ENCODE data around the gene CCDC88C.

Gene CCDC88C

DNA sequence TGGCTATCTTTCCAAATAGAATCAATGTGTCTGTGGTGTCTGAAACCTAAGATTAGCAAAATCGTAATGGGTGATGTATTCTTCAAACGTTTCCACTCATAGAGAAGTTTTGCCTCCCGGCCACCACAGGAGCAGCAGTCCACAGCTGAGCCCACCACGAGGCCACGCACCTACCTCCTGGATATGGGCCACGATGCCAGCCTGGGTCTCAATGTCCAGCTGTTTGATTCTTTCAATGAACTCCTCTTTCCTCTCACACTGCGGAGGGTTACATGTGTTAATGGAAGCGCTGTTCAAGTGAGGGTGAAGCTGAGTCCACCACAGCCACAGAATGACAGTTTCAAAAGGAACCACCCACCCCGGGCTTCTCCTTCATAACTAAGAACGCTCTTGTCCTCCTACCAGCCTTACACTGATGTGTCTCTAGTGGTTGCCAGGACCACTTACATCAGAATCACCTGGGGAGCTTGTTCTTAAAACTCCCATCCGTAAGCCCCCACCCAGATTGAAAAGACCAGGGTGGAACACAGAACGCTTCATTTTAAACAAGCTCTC, 75.3 kb downstream of the CCDC88C start:
- no peak for DNase-seq

DNA sequence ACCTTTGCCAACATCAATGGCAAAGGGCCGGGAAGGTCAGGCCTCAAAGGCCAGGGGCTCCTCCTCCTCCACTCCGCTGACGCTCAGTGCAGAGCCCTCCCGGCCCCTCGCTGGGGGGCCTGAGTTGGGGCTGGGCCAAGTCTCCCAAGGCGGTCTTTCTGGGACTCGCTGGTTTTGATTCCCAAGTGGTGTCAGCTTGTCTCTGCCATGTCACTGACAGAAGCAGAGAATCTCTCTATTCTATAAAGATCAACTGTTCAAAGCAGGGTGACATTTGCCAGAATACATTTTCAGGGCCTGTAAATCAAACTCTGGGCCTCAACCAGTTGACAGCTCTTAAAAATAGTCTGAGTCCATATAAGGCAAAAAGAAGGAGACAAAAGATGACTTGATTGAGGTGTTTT, 75.9 kb downstream of the CCDC88C start:
- DNase-seq: no peak

DNA sequence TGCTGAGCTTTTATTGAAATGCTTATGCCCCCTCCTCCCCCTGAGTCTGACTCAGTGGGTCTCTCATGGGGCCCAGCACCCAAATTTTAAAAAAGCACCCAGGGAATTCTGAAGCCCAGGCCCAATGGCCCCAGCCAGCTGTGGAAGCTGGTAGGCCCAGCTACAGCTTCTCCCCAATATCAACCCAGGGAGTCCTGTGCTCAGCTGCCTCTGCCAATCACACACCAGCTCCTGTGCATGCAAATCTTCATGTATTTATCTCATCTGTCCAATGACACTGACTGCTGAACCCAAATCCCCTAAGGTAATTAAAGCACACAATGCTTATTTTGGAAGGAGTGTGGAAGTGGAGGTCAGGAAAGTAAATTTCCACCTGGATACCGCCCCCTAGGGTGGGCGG, 76.3 kb downstream of the CCDC88C start:
- DNase-seq: no peak

DNA sequence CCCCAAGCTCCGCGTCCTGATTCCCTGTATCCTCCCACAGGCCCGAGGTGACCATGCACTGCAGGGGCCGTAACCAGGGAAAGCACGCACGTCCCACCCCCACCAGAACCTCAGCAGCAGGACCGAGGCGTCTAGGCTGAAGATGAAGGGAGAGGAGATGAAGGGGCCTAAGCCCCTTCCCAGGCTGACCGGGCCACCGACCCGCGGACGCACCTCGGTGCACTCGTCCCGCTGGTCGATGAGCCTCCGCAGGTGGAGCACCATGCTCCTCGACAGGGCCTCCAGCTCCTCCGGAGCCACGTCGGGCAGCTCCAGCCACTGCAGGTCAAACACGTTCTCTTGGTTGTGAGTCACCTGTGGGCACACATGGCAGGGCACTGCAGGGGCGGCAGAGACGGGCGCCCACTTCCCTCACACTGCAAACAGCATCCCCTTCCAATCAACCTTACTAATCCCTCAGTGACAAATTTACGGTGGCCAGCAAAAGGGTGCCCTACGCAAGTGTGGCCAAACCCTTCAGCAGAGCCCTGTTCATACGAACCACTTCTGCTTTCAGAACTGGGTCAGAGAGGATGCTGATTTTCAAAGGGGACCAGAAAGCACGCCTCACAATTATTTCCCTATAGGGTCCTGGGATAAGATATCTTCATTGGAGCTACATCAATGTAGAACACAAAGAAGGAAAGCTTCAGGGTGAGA, 77.8 kb downstream of the CCDC88C start:
- DNase-seq: no peak

DNA sequence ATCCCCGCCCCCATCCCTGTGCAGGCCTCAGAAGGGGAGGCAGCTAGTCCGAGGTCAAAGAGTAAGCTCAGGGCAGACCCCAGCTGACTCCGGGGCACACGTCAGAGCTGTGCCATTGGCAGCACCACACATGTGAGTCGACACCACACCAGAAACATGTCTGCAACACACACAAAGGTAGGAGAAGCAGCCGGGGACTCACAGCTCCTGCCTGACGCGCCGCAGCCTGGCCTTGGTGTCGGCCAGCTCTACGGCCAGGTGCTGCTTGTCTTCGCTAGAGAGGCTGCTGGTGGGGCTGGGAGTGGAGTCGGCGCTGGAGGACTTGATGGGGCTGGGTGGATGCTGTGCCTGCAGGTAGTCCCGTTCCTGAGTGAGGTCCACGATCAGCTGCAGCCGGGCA, 78.5 kb downstream of the CCDC88C start:
- DNase-seq: no peak

DNA sequence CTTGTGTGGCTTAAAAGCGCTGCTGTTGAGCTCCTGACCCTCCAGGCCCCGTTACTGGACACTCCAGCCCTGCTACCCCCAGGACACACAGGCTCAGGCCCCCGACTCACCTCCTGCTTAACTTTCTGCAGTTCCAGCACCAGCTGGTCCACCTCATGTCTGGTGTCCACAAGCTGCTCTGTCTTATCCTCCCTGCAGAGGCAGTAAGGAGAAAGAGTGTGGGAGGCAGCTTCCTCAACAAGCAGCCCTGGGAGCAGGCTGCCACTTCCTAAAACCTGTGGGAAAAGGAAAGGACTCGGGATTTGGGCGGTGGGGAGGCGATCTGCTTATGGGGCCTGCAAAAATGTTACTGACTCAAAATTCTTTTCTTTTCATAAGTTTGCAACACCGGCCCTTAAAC, 79.2 kb downstream of the CCDC88C start:
- no peak for DNase-seq

DNA sequence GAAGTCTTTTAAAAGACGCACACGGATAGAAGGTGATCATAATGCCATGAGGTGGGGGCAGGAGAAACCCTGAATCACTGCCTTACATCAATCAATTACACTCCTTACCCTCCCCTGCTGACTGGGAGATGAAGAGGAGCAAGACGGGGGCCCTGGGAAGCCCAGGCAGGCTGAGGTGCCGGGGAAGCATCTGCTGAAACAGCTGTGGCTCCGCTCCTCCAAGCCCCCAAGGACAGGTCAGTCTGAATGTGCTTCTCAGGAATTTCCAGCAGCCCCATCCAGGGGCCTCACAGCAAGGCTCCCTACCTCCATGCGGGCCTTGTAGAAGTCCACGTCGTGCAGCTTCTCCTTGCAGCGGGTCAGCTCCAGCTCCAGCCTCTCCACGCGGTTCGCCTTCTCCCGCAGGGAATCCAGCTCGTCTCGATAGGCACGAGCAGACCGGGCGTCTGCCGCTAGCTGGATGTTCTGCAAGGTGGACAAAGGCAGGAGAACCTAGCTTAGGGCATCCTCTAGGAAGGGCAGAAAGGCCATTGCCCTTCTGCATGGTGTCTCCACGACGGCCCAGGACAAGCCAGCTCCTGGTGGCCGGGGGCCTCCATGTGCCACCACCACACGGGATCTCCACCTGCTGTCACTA, 79.8 kb downstream of the CCDC88C start:
- DNase-seq: no peak

DNA sequence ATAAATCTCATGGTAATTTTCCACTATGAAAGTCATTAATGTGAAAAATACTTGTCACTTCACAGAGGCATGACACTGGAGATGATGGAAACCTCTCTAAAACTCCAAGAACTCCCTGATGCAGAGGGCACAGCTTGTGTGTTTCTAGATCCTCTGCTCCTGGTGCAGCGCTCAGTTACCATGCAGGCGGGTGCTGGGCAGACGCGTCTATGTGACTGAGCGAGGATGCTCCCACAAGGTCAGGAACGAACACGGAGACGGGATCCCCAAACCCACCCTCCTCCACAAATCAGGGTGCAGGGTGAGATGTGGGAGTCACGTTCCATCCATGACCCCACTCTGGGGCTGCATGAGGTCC, 81.5 kb downstream of the CCDC88C start:
- DNase-seq: no peak

DNA sequence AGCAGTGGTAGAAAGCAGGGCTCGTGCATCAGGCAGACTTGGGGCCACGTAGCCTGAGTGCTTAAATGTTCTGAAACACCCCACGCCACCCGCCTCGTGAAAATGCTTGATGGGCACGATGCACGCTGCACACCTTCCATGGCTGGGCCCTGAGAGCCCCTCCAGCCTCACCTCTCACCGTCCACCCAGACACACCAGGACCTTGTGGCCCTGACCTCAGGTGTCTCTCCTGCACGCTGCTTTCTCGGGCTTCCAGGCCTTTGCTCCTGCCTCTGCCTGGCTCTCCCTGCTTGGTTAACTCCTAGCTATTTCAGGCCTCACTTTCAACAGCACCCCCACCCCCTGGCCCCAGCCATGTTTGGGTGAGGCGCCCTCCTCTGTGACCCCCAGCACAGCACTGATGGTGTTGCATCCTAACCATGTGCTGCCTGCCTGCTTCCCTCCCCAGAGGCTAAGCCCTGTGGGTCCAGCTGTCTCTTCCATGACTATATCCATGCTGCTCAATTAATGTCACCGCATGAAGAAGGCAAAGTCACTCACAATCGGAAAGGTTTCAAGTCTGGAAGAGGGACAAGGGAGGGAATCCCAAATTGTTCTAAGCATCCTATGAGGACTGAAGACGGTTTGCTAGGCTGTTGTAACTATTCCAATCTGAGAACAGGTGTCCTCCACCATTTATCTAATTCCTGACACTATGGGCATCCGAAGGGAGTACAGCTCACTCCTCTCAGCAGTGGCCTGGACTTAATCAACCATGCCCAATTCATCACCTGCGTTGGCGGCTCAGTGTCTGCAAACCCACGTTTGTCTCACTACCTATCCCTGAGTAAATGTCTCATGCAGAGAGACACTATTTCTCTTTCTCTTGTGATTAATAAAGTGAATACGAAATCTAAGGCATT, 82.2 kb downstream of the CCDC88C start:
- no peak for DNase-seq

DNA sequence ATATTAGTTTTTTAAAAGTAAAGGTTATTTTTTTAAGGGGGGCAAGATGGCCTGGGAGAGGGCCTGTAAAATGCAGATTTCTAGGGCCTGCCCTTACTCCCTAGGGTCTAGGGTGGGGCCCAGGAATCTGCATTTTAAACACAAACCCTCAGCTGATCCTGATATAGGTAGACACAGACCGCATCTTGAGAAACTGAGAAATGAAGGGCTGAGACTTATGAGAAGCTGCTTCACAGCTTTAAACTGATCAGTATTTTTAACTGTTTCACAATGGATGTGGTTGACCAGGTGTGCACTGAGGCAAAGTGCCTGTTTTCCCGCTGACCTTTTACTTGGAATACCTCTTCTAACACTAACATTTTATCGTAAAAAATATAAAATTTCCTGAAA, 84.0 kb downstream of the CCDC88C start:
- no peak for DNase-seq

DNA sequence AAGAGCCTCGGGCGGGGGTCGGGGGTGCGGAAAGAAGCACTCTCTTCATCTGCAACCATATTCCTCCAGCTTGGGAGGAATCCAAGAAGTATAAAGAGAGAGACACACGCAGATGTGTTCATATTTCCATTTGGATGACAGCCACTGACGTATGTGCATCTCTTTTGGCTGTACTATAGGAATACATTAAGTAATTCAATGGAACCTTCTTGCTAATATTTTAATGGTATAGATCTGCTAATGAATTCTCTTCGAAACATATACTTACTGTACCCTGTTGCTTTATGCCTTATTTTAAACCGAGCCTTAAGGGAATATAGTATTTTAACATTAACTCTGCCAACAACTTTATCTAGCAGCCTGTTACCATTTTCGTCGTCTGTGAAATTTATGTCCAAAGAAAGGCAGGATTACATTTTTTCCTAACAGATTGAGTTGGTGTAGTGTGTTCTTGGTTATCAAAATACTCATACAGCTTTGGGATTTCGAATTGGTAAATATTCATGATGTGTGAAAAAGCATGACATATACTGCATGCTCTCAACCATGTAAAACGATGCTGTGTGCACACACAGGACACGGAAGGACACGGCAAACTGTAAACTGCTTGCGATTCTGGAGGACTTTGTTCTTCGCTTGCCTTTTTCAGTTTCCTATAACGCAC, 84.5 kb downstream of the CCDC88C start:
- no peak for DNase-seq

DNA sequence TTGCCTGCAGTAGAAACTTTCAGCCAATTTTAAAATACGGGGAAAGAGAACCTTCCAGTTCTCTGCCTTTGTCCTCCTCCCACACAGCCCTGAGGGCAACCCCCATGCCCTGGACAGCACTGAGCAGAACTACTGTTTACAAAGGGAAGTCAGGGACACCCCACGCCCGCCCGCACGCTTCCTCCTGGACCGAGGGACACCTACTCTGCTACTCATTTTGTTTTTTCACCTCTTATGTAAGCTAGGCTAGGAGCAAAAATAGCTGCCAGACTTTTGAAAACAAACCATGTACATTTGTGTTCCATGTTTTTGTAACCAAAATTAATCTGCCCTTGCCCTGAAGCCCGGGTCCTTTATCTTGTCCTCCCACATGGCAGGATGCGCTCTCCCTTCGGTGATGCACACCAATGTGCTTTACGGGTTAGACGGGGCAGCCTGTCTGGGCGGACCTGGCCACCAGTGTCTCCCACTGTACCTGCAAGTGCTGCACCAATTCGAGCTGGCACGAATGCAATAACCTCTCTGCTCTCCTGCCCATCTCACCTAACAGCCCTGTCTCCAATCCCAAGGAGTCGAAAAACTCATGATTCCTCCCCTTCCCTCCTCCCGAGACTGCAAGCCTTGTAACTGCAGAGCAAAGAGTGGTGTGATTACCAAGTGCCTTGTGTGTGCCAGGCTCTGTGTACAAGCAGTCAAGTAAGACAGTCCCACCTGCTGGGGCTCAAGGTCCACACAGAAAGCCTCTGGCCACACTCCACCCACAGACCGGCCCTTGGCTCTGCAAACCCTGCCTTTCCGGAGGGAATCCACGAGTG, 85.2 kb downstream of the CCDC88C start:
- DNase-seq: no peak

DNA sequence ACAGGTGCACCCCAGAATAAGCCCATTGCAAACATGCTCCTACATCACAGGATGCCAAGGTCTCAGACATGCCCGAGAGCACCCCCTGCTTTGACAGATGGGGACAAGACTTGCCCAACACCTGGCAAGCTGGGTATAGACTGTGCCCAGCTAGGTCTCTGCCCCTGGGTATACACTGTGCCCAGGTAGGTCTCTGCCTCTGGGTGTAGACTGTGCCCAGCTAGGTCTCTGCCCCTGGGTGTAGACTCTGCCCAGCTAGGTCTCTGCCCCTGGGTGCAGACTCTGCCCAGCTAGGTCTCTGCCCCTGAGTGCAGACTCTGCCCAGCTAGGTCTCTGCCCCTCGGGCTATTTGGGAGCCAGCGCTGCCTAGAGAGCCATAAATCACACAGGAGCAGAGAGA, 85.9 kb downstream of the CCDC88C start:
- no peak for DNase-seq

DNA sequence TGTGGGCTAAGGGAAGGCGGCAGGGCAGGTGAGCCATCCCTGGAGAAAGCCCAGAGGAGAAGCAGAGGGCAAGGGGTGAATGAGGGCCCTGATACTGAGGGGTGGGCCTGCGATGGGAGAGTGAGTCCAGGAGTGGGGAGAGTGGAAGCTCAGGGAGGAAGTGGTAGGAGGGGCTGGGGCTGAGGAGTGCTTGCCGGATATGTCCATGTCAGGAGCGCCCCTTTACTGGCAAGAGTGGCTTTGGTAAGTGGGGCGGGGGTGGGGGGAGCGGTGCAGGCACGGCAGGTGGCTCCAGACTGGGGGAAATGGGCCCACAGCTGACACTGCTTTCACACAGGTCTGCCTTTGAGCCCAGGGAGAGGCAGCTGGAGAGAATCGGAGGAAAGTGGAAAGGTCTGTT, 86.8 kb downstream of the CCDC88C start:
- no peak for DNase-seq

DNA sequence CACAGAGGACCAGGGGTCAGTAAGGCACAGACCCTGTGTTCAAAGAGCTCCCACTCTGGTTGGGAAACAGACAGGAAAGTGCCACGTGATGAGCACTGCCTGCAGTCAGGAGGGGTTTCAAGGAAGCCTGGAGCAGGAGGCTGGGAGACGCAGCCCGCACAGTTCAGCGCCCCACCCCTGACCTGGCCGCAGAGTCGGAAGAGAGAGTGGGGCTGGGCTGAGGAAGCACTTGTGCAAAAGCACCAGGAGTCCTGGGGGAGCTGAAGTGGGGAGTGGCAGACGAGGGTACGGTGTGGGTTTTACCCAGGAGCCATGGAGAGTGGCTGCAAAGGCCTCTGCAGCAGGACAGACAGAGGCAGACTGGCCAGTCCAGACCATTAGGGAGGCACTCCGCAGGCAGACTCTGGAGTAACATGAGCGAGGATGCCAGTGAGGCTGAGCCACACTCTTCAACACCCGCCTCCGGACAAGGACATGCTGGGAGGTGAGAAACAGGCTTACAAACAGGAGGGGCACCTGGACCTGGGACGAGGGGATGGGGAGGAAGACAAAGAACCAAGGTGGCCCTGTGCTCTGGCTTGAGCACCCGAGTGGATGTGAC, 87.4 kb downstream of the CCDC88C start:
- no peak for DNase-seq

DNA sequence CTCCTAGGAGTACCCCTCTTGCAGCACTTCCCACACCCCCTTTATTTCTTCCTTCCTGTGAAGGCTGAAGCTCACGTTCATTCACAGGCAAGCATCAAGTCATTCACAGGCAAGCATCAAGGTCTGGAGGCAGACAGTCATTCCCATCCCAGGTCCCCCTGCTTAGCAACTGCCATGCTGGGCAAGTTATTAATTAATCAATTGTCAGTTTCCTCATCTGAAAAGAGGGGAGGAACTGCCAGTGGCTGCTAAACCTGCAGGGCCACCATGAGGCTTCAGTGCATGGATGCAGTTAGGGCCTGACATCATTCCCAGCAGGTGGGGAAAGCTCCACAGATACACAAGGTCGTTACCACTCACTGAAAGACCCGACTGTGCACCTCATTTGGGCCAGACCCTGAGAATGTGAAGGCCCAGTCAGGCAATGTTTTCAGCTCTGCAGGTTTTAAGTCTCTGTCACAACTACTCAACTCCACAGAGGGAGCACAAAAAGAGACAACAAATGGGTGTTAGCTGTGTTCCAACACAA, 88.1 kb downstream of the CCDC88C start:
- no peak for DNase-seq

DNA sequence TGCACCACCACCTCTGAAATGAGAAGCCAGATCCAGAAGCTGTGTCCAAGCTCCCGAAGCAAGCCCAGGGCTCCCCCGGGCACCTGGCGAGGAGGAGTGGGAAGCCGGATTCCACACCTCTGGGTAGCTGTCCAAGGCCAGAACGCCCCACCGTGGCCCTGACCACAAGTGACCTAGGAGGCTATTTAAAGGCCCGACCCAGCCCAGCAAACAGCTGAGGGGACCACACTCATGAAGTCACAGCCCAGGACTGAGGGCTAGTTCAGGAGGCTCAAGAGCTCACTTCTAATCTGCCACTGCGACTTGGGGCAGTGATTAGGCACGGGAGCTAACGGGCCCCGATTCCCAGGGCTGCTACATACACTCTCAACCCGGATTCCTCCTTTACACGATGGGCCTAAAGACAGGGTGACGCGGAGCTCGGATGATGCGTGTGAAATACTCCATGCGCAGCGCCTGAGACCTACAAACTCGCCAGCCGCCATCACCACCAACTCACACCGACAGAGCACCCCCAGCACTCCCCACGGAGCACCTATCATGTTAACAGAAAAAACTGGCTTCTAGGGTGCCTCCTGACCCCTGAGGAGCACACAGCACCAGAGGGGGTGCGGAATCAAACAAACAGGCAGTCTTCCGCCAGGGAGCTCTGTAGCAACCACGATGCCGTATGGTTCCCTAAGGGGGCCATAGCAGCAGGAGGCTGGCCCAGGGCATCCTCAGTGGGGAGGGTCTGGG, 89.1 kb downstream of the CCDC88C start:
- DNase-seq: no peak

DNA sequence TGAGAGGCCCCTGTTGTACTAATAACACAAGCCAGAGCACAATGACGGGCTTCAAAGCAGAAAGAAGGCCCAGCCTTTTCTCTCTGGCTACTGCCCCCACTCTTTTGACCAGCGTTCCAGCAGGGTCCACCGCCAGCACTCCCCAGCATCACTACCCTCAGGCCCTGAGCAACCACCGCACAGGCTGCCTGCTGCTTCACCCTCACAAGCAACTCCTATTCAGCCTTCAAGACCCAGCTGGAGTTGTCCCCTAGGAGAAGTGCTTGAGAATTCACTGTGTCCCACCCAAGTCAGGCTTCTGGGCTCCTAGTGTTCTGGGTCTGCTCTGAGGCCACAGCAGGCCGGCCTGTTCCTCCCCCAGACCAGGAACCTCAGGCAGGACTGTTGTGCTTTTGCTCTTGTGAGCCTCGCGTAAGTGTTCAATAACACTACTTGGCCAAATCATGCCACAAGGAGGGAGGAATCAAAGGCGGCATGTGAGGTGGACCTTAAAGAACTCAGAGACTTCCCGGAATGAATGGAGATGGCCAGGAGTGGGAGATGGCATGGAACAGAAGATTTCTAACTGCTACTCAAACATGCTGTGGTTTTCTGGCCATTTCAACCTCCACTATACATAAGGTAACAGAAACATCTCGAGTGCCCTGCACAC, 89.8 kb downstream of the CCDC88C start:
- DNase-seq: no peak

DNA sequence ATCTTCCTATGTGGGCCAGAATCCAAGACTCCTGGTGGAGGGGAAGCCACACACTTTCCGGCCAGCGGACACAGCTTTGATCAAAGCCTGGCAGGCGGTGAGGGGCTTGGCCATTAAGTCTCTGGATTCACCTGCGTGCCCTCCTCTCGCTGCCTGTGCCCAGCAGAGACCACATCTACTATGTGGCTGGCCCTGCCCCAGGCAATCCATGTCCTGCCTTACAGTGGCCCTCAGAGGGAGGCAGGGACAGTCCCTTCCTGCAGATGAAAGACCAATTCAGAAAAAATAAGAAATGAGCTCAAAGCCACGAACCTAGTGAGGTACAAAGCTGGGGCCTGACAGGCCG, 90.4 kb downstream of the CCDC88C start:
- no peak for DNase-seq

DNA sequence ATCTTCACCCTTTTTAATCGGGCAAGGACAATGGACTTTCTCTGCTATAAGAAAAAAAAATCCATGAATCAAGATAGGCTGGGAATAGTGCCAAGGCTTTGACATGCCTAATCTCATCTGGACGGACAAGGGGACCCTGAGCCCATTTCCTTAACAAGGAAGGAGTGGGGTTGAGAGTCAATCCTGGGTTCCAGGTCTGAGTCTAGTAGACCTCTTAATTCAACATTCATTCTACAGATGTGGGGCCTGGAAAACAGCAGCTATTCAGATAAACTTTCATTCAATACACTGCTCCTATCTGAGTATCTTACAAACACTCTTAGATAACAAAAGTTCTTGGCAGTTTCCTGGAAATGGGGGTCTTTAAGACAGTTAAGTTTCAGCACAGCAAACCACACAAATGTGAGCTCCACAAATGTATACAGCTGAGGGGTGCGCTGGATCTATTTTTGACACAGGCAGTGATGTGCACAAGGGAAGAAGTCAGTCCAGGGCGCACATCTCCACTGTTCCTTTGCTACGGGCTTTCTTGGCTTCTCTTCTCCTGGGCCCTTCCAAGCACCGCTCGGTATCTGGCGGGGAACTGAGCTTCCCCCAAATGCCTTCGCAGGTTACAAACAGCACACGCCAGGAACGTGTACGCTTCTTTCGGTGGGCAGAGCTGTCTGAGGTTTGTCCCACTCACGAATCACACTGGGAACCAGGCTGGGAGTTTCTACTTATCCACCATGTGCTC, 90.9 kb downstream of the CCDC88C start:
- no peak for DNase-seq

Data from stimulated activated CD4-positive, alpha-beta T cell treated with anti-CD3 and anti-CD28 coated beads, Interleukin-2, amount 100 ng/mL, for 48 hours (primary cell).